CD14-positive monocyte (primary cell): ENCODE data around the gene PPM1D. TPM values are rescaled to one million over a fixed set of nuclear protein-coding genes. Genes with fewer than 3 reads are reported as not detected.

Experiments
- DNase-seq, 3 donors: peaks; one replicate each; pipeline ENCODE4 v3.0.0-alpha.2; 2011 to 2022
- H2AFZ ChIP-seq: 2 replicates; pipeline ENCODE4 v1.6.0; 2012; ENCODE audit warnings: mild to moderate bottlenecking, low read depth, low read length, inconsistent platforms; ENCODE audit not compliant: insufficient read depth, poor library complexity, severe bottlenecking
- H3K27ac ChIP-seq, 2 donors: 1 replicate in 1 of 2; 2 replicates in 1 of 2; pipeline ENCODE4 v1.5.1; 2012 to 2013; ENCODE audit warnings: low read length in 2 of 2, control low read depth in 1 of 2, inconsistent platforms in 1 of 2, low read depth in 1 of 2, mild to moderate bottlenecking in 1 of 2
- H3K27me3 ChIP-seq, 2 donors: one replicate each; pipeline versions ENCODE4 v1.6.0 to v1.6.1; 2011 to 2013; ENCODE audit warnings: low read length in 2 of 2; ENCODE audit not compliant: control insufficient read depth in 2 of 2, insufficient read depth in 2 of 2
- H3K36me3 ChIP-seq, 2 donors: replicated peaks in 1 of 2; 1 replicate in 1 of 2; 2 replicates in 1 of 2; pipeline versions ENCODE4 v1.5.1 to v1.6.1; 2012 to 2013; ENCODE audit warnings: low read length in 2 of 2, control low read depth in 1 of 2, inconsistent platforms in 1 of 2, mild to moderate bottlenecking in 1 of 2; ENCODE audit not compliant: insufficient read depth in 2 of 2, control insufficient read depth in 1 of 2
- H3K4me1 ChIP-seq, 2 donors: 1 replicate in 1 of 2; 2 replicates in 1 of 2; pipeline versions ENCODE4 v1.5.1 to v1.6.1; 2012 to 2013; ENCODE audit warnings: low read length in 2 of 2, control low read depth in 1 of 2, inconsistent platforms in 1 of 2, mild to moderate bottlenecking in 1 of 2, moderate library complexity in 1 of 2; ENCODE audit not compliant: insufficient read depth in 2 of 2, control insufficient read depth in 1 of 2
- H3K4me2 ChIP-seq: replicated peaks from 2 replicates; pipeline ENCODE3; 2012; ENCODE audit warnings: low read length, moderate library complexity, mild to moderate bottlenecking; ENCODE audit not compliant: poor library complexity, severe bottlenecking; ENCODE audit errors: extremely low read depth
- H3K4me3 ChIP-seq, 3 experiments: fragments of 200-600 bp in 1 of 3; sonication (generic) in 1 of 3; replicated peaks in 1 of 3; 1 replicate in 2 of 3; 2 replicates in 1 of 3; pipeline ENCODE4 v1.5.1; 2011 to 2013; ENCODE audit warnings: low read length in 3 of 3, mild to moderate bottlenecking in 3 of 3, control low read depth in 2 of 3, low read depth in 2 of 3, inconsistent platforms in 1 of 3, moderate library complexity in 1 of 3
- H3K79me2 ChIP-seq: 2 replicates; pipeline ENCODE4 v1.6.0; 2012; ENCODE audit warnings: mild to moderate bottlenecking, control low read depth, inconsistent platforms, low read length, moderate library complexity; ENCODE audit not compliant: insufficient read depth
- H3K9ac ChIP-seq: 2 replicates; pipeline ENCODE4 v1.6.0; 2017; ENCODE audit warnings: low read length, mild to moderate bottlenecking; ENCODE audit not compliant: insufficient read depth, poor library complexity, severe bottlenecking
- H3K9me3 ChIP-seq, 2 donors: replicated peaks in 1 of 2; 1 replicate in 1 of 2; 2 replicates in 1 of 2; pipeline versions ENCODE4 v1.5.1 to v1.6.1; 2012 to 2013; ENCODE audit warnings: low read length in 2 of 2, control low read depth in 1 of 2; ENCODE audit not compliant: control insufficient read depth in 1 of 2, insufficient read depth in 1 of 2
- H4K20me1 ChIP-seq: 2 replicates; pipeline ENCODE4 v1.6.0; 2012; ENCODE audit warnings: mild to moderate bottlenecking, low read length, control low read depth, moderate library complexity; ENCODE audit not compliant: insufficient read depth
- H3K27ac Mint-ChIP-seq, 7 donors: one replicate each; pipeline ENCODE4 v1.8.0; 2020; ENCODE audit warnings: mild to moderate bottlenecking in 7 of 7, mixed read lengths in 7 of 7, moderate library complexity in 6 of 7, inconsistent platforms in 2 of 7
- H3K27me3 Mint-ChIP-seq, 3 donors: one replicate each; pipeline ENCODE4 v1.8.0; 2021 to 2022; ENCODE audit warnings: low read depth in 3 of 3, mild to moderate bottlenecking in 3 of 3, mixed read lengths in 3 of 3, moderate library complexity in 3 of 3, inconsistent platforms in 1 of 3
- H3K36me3 Mint-ChIP-seq, 2 donors: one replicate each; pipeline ENCODE4 v1.8.0; 2020; ENCODE audit warnings: mixed read lengths in 2 of 2, inconsistent platforms in 1 of 2, mild to moderate bottlenecking in 1 of 2
- H3K4me1 Mint-ChIP-seq: one replicate; pipeline ENCODE4 v1.8.0; 2020; ENCODE audit warnings: mild to moderate bottlenecking, mixed read lengths
- H3K4me3 Mint-ChIP-seq, 2 donors: one replicate each; pipeline ENCODE4 v1.8.0; 2020; ENCODE audit warnings: mild to moderate bottlenecking in 2 of 2, mixed read lengths in 2 of 2, moderate library complexity in 1 of 2
- H3K9me3 Mint-ChIP-seq, 7 donors: one replicate each; pipeline ENCODE4 v1.8.0; 2020 to 2022; ENCODE audit warnings: mixed read lengths in 7 of 7, mild to moderate bottlenecking in 6 of 7, moderate library complexity in 6 of 7, inconsistent platforms in 2 of 7
- WGBS: methylation state at CpG from one replicate; pipeline ENCODE4 v1.1.5; 2013; ENCODE audit warnings: missing lambda C conversion rate; ENCODE audit not compliant: insufficient coverage; 5-methylcytosine and 5-hydroxymethylcytosine counted together
- intact Hi-C, 2 donors: fragments of 100-400 bp; cut with micrococcal nuclease; formaldehyde crosslinking; loops; one replicate each; pipeline versions ENCODE4 v1.15.0 to v1.15.1; 2023
- polyA plus RNA-seq, 3 donors: library from polyadenylated mRNA; depleted of rRNA in 1 of 3; unstranded in 2 of 3; stranded (reverse) in 1 of 3; fragments of 300-500 nt in 2 of 3; fragments of >200 nt in 1 of 3; fragmentation: Illumina TruSeq in 2 of 3; gene quantifications; 1 replicate in 2 of 3; 2 replicates in 1 of 3; pipeline ENCODE4 v1.2.3, GENCODE V29; 2012 to 2021
- TF ChIP-seq, protein P1 (sequence below): fragments of 200-600 bp; IDR thresholded peaks from one replicate; pipeline ENCODE4 v1.8.0; 2022; ENCODE audit warnings: antibody characterized with exemption, mild to moderate bottlenecking

The PPM1D gene
- polyA plus RNA-seq, 3 donors, result 4.7 to 7.3 (median 7.2) TPM

DNA sequence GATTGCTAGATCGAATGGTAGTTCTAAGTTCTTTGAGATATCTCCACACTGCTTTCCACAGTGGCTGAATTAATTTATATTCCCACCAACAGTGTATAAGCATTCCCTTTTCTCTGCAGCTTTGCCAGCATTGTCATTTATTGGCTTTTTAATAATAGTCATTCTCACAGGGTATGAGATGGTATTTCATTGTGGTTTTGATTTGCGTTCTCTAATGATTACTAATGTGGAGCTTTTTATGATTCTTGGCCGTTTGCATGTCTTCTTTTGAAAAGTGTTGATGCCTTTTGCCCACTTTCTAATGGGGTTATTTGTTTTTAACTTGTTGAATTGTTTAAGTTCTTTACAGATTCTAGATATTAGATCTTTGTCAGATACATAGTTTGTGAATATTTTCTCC is 41.1 kb downstream of the PPM1D start:
- H3K9ac ChIP-seq, result no peak overlapping the region
- H3K27me3 Mint-ChIP-seq, result no peaks in the 10 kb centered on the region
- H3K4me1 ChIP-seq, result no peaks in the 10 kb centered on the region
- no peak overlapping the region for H3K4me3 Mint-ChIP-seq
- peaks cover 39 to 69% of the 10 kb centered on the region in 2 donors for H3K36me3 Mint-ChIP-seq
- H3K4me3 ChIP-seq, result no peak overlapping the region
- peaks cover 3% of the 10 kb centered on the region for H3K4me1 Mint-ChIP-seq
- no peaks in the 10 kb centered on the region for H3K9me3 ChIP-seq
- no peak overlapping the region for H2AFZ ChIP-seq
- H3K79me2 ChIP-seq, result peaks cover 74% of the 10 kb centered on the region
- H3K27ac Mint-ChIP-seq, result no peak overlapping the region
- peaks cover 0 to 2% (median 0%) of the 10 kb centered on the region in 7 donors for H3K9me3 Mint-ChIP-seq
- peaks cover 88% of the 10 kb centered on the region for H4K20me1 ChIP-seq
- intact Hi-C loops, result no loop called here
- no peak overlapping the region for H3K4me2 ChIP-seq
- no peaks in the 10 kb centered on the region for H3K27me3 ChIP-seq
- TF ChIP-seq, protein P1, sequence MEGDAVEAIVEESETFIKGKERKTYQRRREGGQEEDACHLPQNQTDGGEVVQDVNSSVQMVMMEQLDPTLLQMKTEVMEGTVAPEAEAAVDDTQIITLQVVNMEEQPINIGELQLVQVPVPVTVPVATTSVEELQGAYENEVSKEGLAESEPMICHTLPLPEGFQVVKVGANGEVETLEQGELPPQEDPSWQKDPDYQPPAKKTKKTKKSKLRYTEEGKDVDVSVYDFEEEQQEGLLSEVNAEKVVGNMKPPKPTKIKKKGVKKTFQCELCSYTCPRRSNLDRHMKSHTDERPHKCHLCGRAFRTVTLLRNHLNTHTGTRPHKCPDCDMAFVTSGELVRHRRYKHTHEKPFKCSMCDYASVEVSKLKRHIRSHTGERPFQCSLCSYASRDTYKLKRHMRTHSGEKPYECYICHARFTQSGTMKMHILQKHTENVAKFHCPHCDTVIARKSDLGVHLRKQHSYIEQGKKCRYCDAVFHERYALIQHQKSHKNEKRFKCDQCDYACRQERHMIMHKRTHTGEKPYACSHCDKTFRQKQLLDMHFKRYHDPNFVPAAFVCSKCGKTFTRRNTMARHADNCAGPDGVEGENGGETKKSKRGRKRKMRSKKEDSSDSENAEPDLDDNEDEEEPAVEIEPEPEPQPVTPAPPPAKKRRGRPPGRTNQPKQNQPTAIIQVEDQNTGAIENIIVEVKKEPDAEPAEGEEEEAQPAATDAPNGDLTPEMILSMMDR, result no peak
- no CpG with 5 or more reads among the region's 3 CpGs for WGBS
- DNase-seq, result no peak
- H3K27ac ChIP-seq, result no peak overlapping the region
- peaks cover 32 to 68% of the 10 kb centered on the region in 2 donors for H3K36me3 ChIP-seq

DNA sequence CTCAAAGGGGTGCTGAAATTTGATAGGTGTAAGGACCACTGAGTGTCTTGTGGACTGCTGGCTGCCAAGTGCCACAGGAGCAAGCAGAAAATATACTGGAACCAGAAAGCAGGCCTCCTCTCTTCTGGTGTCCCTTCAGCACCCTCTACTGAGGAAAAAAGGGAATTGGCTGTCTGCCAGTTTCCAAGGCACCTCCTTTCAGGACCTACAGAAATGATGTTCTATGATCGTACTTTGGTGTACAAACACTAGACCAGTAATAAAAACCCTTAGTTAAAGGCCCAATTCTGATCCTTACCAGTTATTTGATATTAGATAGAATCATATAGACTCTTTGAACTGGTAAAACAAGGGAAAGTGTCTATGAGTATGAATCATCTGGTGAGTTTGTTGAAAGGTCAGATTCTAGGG is 41.8 kb downstream of the PPM1D start:
- Histone ChIP-seq H3K36me3 (peaks cover 26 to 63% of the 10 kb centered on the region in 2 donors), H3K4me1 (no peaks in the 10 kb centered on the region), H2AFZ (no peak overlapping the region), H3K27me3 (no peaks in the 10 kb centered on the region), H3K27ac (peak overlapping the region in 1 of 2 donors; percentile 8), H4K20me1 (peaks cover 91% of the 10 kb centered on the region), H3K9ac (no peak overlapping the region), H3K4me2 (no peak overlapping the region), H3K4me3 (no peak overlapping the region), H3K9me3 (no peaks in the 10 kb centered on the region), H3K79me2 (peaks cover 81% of the 10 kb centered on the region)
- H3K4me1 Mint-ChIP-seq, result peaks cover 3% of the 10 kb centered on the region
- H3K27me3 Mint-ChIP-seq, result no peaks in the 10 kb centered on the region
- H3K27ac Mint-ChIP-seq, result no peak overlapping the region
- H3K36me3 Mint-ChIP-seq, result peaks cover 33 to 62% of the 10 kb centered on the region in 2 donors
- TF ChIP-seq, protein P1, result peak; percentile 50
- intact Hi-C loops, result no loop called here
- DNase-seq, result peak; percentile 43 to 51 (median 49)
- H3K4me3 Mint-ChIP-seq, result no peak overlapping the region
- WGBS, result no CpG with 5 or more reads among the region's 1 CpG
- H3K9me3 Mint-ChIP-seq, result peaks cover 0 to 2% (median 0%) of the 10 kb centered on the region in 7 donors
